HG03280 (cell line): ENCODE results near the gene MYCBP2.
"Not testable (repeated sequence)": the region's sequence is repeated elsewhere in the genome, so short reads cannot be mapped to it uniquely, and the experiment has no call there.

Experiments used
- ATAC-seq: cut with Tn5 transposase; IDR thresholded peaks from one replicate; pipeline ENCODE4 v1.9.1; 2021; ENCODE audit warnings: mild to moderate bottlenecking, moderate library complexity; ENCODE audit not compliant: unreplicated experiment

The MYCBP2 gene

GRCh38 chr13:77326905-77327604 lies at the start of gene MYCBP2:
TSS of gene MYCBP2 (minus strand) at chr13:77327094. CDS start at chr13:77326775, 319 bp downstream.
- ATAC-seq, result peak; percentile 56

- ATAC-seq, result no peak
Measured at GRCh38 chr13:77375560-77376108, 48.7 kb upstream of the MYCBP2 start.

- ATAC-seq, result no peak
Measured at GRCh38 chr13:77374786-77375185, 47.9 kb upstream of the MYCBP2 start.

GRCh38 chr13:77374339-77374738 lies 47.4 kb upstream of the MYCBP2 start:
- no peak for ATAC-seq

- ATAC-seq, result no peak
Measured at GRCh38 chr13:77373502-77373901, 46.6 kb upstream of the MYCBP2 start.

- no peak for ATAC-seq
Measured at GRCh38 chr13:77372275-77372674, 45.4 kb upstream of the MYCBP2 start.

GRCh38 chr13:77370888-77371287 lies 44.0 kb upstream of the MYCBP2 start:
- no peak for ATAC-seq

- no peak for ATAC-seq
Measured at GRCh38 chr13:77362166-77362565, 35.3 kb upstream of the MYCBP2 start.

GRCh38 chr13:77360032-77360685 lies 33.3 kb upstream of the MYCBP2 start:
- ATAC-seq, result no peak

- ATAC-seq, result no peak
Measured at GRCh38 chr13:77359171-77359570, 32.3 kb upstream of the MYCBP2 start.

- no peak for ATAC-seq
Measured at GRCh38 chr13:77358001-77358400, 31.1 kb upstream of the MYCBP2 start.

- ATAC-seq, result no peak
Measured at GRCh38 chr13:77356155-77356554, 29.3 kb upstream of the MYCBP2 start.

GRCh38 chr13:77353995-77354394 lies 27.1 kb upstream of the MYCBP2 start:
- no peak for ATAC-seq

- ATAC-seq, result no peak
Measured at GRCh38 chr13:77351315-77351714, 24.4 kb upstream of the MYCBP2 start.

GRCh38 chr13:77350811-77351210 lies 23.9 kb upstream of the MYCBP2 start:
- no peak for ATAC-seq

GRCh38 chr13:77349365-77349764 lies 22.5 kb upstream of the MYCBP2 start:
- ATAC-seq, result no peak

- ATAC-seq, result not testable (repeated sequence)
Measured at GRCh38 chr13:77347351-77347750, 20.5 kb upstream of the MYCBP2 start.

GRCh38 chr13:77345150-77345780 lies 18.4 kb upstream of the MYCBP2 start:
- ATAC-seq, result peak; percentile 83

- no peak for ATAC-seq
Measured at GRCh38 chr13:77343841-77344240, 16.9 kb upstream of the MYCBP2 start.

- peak; percentile 66 for ATAC-seq
Measured at GRCh38 chr13:77339408-77339807, 12.5 kb upstream of the MYCBP2 start.

- ATAC-seq, result peak; percentile 54
Measured at GRCh38 chr13:77338961-77339401, 12.1 kb upstream of the MYCBP2 start.

- ATAC-seq, result peak; percentile 40
Measured at GRCh38 chr13:77338329-77338728, 11.4 kb upstream of the MYCBP2 start.
